Transverse colon (tissue), 4 donors: ENCODE data around the gene MAMDC4. TPM values are rescaled to one million over a fixed set of nuclear protein-coding genes. Genes with fewer than 3 reads are reported as not detected.
"Not testable (repeated sequence)": the region's sequence is repeated elsewhere in the genome, so short reads cannot be mapped to it uniquely, and the experiment has no call there.

ENCODE experiments used
- DNase-seq: peaks from one replicate; pipeline ENCODE4 v3.0.0-alpha.2; 2019
- H3K27ac ChIP-seq, 4 donors: fragments of 200-600 bp; sonication (generic); 2 replicates each; pipeline ENCODE4 v1.5.1; 2016 to 2018; ENCODE audit warnings: inconsistent platforms in 4 of 4
- H3K27me3 ChIP-seq: fragments of 200-600 bp; sonication (generic); 2 replicates; pipeline ENCODE4 v1.5.1; 2017; ENCODE audit warnings: inconsistent platforms
- H3K36me3 ChIP-seq, 4 donors: fragments of 200-600 bp; sonication (generic); 2 replicates each; pipeline ENCODE4 v1.5.1; 2017 to 2019; ENCODE audit warnings: inconsistent platforms in 4 of 4
- H3K4me1 ChIP-seq, 4 donors: fragments of 200-600 bp; sonication (generic); 2 replicates each; pipeline ENCODE4 v1.5.1; 2017 to 2020; ENCODE audit warnings: inconsistent platforms in 4 of 4
- H3K4me3 ChIP-seq, 4 donors: fragments of 200-600 bp; sonication (generic); 1 replicate in 1 of 4; 2 replicates in 3 of 4; pipeline versions ENCODE4 v1.5.1 to v1.6.1; 2017 to 2019; ENCODE audit warnings: inconsistent platforms in 4 of 4
- H3K9me3 ChIP-seq, 2 donors: fragments of 200-600 bp; sonication (generic); 2 replicates each; pipeline ENCODE4 v1.5.1; 2017 to 2019; ENCODE audit warnings: inconsistent platforms in 2 of 2
- CTCF ChIP-seq, 5 experiments: fragments of 200-600 bp in 3 of 5; fragments of 450-650 bp in 2 of 5; sonication (generic) in 3 of 5; IDR thresholded peaks; 1 replicate in 2 of 5; 2 replicates in 3 of 5; pipeline ENCODE4 v1.5.1; 2016 to 2017; ENCODE audit warnings: antibody characterized with exemption in 5 of 5, inconsistent platforms in 3 of 5, mild to moderate bottlenecking in 2 of 5, moderate library complexity in 1 of 5
- EP300 ChIP-seq: sonication (generic); formaldehyde crosslinking; IDR thresholded peaks from one replicate; pipeline ENCODE4 v1.6.1; 2017; ENCODE audit warnings: antibody characterized with exemption, low read depth
- POLR2A ChIP-seq: fragments of 450-650 bp; IDR thresholded peaks from one replicate; pipeline ENCODE4 v1.6.1; 2016; ENCODE audit warnings: antibody characterized with exemption, mild to moderate bottlenecking, moderate library complexity
- POLR2AphosphoS5 ChIP-seq, 3 donors: sonication (generic); formaldehyde crosslinking; IDR thresholded peaks; one replicate each; pipeline ENCODE4 v1.6.1; 2016; ENCODE audit warnings: antibody characterized with exemption in 3 of 3
- WGBS, 2 donors: methylation state at CpG; one replicate each; pipeline ENCODE4 v1.1.5; 2018; ENCODE audit warnings: low coverage in 1 of 2; 5-methylcytosine and 5-hydroxymethylcytosine counted together
- in situ Hi-C, 4 donors: fragments of 200-750 bp; cut with MboI; loops; one replicate each; pipeline versions ENCODE4 v1.15.0 to v1.15.1; 2017; ENCODE audit warnings: low sequenced_read_pairs in 3 of 4, low pct_ligation_motif_present in 1 of 4, low pct_unique_long_range_greater_than_20kb in 1 of 4
- intact Hi-C: fragments of 100-400 bp; cut with DNase I; formaldehyde crosslinking; loops from one replicate; pipeline ENCODE4 v1.15.1; 2023; ENCODE audit warnings: low total_unique reads
- total RNA-seq, 4 donors: library from RNA; depleted of rRNA; stranded (reverse); fragments of >200 nt; gene quantifications; one replicate each; pipeline ENCODE4 v1.1.0, GENCODE V29; 2016

MAMDC4 gene
- total RNA-seq, 4 donors from 2014 or later, result 11.4 to 52.5 (median 23.2) TPM

GRCh38 chr9:136865041-136865767 is 13.1 kb downstream of the MAMDC4 start:
- 47% methylated on average over 11 of the region's 11 CpGs; no CpG with 5 or more reads in 1 of the 2 donors for WGBS, 2 donors
- peak; percentile 11 for DNase-seq
- Histone ChIP-seq H3K36me3 (peaks cover 0 to 22% (median 11%) of the 10 kb centered on the region in 4 donors), H3K4me1 (peaks cover 7 to 48% (median 29%) of the 10 kb centered on the region in 4 donors), H3K27me3 (no peaks in the 10 kb centered on the region), H3K4me3 (peak overlapping the region; percentile 77 to 95 (median 92)), H3K27ac (peak overlapping the region; percentile 89 to 98 (median 94)), H3K9me3 (no peaks in the 10 kb centered on the region)
- intact Hi-C loops (loop anchor here (10.0 kb wide), 1 partner anchor 80 kb away; the partner anchor contains the start of genes C8G and FBXW5), in situ Hi-C loops (no loop called here)
- no peak for TF ChIP-seq CTCF (IDR thresholded peaks at IDR 0.05)
- TF ChIP-seq POLR2AphosphoS5 (IDR thresholded peaks at IDR 0.05), result peak in 1 of 3 donors; percentile 7

GRCh38 chr9:136865768-136866103 is 13.6 kb downstream of the MAMDC4 start:
- intact Hi-C loops (loop anchor here (10.0 kb wide), 1 partner anchor 79 kb away; the partner anchor contains the start of genes C8G and FBXW5), in situ Hi-C loops (no loop called here)
- TF ChIP-seq POLR2A, result no peak
- no peak for TF ChIP-seq POLR2AphosphoS5 (IDR thresholded peaks at IDR 0.05)
- no peak for TF ChIP-seq CTCF (IDR thresholded peaks at IDR 0.05)
- no peak for TF ChIP-seq EP300
- H3K4me3 ChIP-seq, result peak overlapping the region; percentile 77 to 95 (median 92)
- peak; percentile 66 for DNase-seq
- no peaks in the 10 kb centered on the region for H3K27me3 ChIP-seq
- 1% methylated on average over 9 of the region's 20 CpGs; no CpG with 5 or more reads in 1 of the 2 donors for WGBS, 2 donors
- H3K4me1 ChIP-seq, result peaks cover 7 to 43% (median 24%) of the 10 kb centered on the region in 4 donors
- peaks cover 0 to 22% (median 11%) of the 10 kb centered on the region in 4 donors for H3K36me3 ChIP-seq
- peak overlapping the region; percentile 89 to 98 (median 94) for H3K27ac ChIP-seq
- H3K9me3 ChIP-seq, result no peaks in the 10 kb centered on the region

- H3K9me3 ChIP-seq, in situ Hi-C loops, DNase-seq, H3K27me3 ChIP-seq: not testable (repeated sequence)
- H3K4me1 ChIP-seq, result peaks cover 7 to 31% (median 20%) of the 10 kb centered on the region in 4 donors
- WGBS, 2 donors, result 75 to 85% methylated on average over 23 to 29 of the region's 29 CpGs
- H3K4me3 ChIP-seq, result peak overlapping the region; percentile 52 to 92 (median 84)
- H3K36me3 ChIP-seq, result peaks cover 0 to 18% (median 8%) of the 10 kb centered on the region in 4 donors
- H3K27ac ChIP-seq, result peak overlapping the region; percentile 89 to 98 (median 94)
- intact Hi-C loops, result loop anchor here (10.0 kb wide), 1 partner anchor 78 kb away; the partner anchor contains the start of genes C8G and FBXW5
Observed at GRCh38 chr9:136866898-136867421, 14.8 kb downstream of the MAMDC4 start.

GRCh38 chr9:136867480-136867879 is 15.3 kb downstream of the MAMDC4 start:
- no peak for DNase-seq
- Histone ChIP-seq H3K4me1 (peaks cover 7 to 31% (median 20%) of the 10 kb centered on the region in 4 donors), H3K36me3 (peaks cover 0 to 12% (median 5%) of the 10 kb centered on the region in 4 donors), H3K27ac (no peak overlapping the region), H3K27me3 (no peaks in the 10 kb centered on the region), H3K9me3 (no peaks in the 10 kb centered on the region), H3K4me3 (no peak overlapping the region)
- TF ChIP-seq CTCF (IDR thresholded peaks at IDR 0.05) (no peak), POLR2A (no peak), EP300 (no peak), POLR2AphosphoS5 (IDR thresholded peaks at IDR 0.05) (no peak)
- 97 to 100% methylated on average over 8 to 18 of the region's 18 CpGs for WGBS, 2 donors
- in situ Hi-C loops (no loop called here), intact Hi-C loops (loop anchor here (10.0 kb wide), 1 partner anchor 77 kb away; the partner anchor contains the start of genes C8G and FBXW5)
